IMR-90 (cell line): ENCODE measurements around the gene KRT86. TPM values are rescaled to one million over a fixed set of nuclear protein-coding genes. Genes with fewer than 3 reads are reported as not detected.

Experiments
- ATAC-seq: fragments of 200-7000 bp; cut with Tn5 transposase; 2 replicates; pipeline ENCODE4 v1.9.1; 2020; ENCODE audit warnings: low read depth, mild to moderate bottlenecking, moderate library complexity
- BruUV-seq: library from RNA; stranded (reverse); fragments of 400-500 nt; replicated peaks from 2 replicates; lab custom pipeline; 2021; lab: Mats Ljungman, UMichigan
- CTCF ChIA-PET: fragments of 300-600 bp; formaldehyde crosslinking; extraction: SDS; loops from one replicate; lab custom pipeline; 2021; ENCODE audit warnings: antibody characterized with exemption; lab: Yijun Ruan, JAX
- POLR2A ChIA-PET: fragments of 300-600 bp; sonication (Branson Sonifier 250); formaldehyde crosslinking; loops from one replicate; lab custom pipeline; 2022; ENCODE audit warnings: antibody characterized with exemption; ENCODE audit not compliant: unreplicated experiment; lab: Charles Lee
- DNase-seq: peaks from one replicate; pipeline ENCODE4 v3.0.0; 2013
- H2AFZ ChIP-seq: replicated peaks from 2 replicates; pipeline ENCODE3; 2013; ENCODE audit warnings: low read length, mild to moderate bottlenecking; ENCODE audit not compliant: poor library complexity
- H2AK5ac ChIP-seq: 2 replicates; pipeline ENCODE4 v1.6.1; 2013; ENCODE audit warnings: low read depth, low read length, inconsistent platforms
- H2AK9ac ChIP-seq: replicated peaks from 2 replicates; pipeline ENCODE3; 2013; ENCODE audit warnings: mild to moderate bottlenecking, low read depth, low read length, moderate library complexity; ENCODE audit not compliant: poor library complexity
- H2BK120ac ChIP-seq: 2 replicates; pipeline ENCODE4 v1.6.1; 2013; ENCODE audit warnings: low read depth, low read length, inconsistent platforms
- H2BK15ac ChIP-seq: 3 replicates; pipeline ENCODE4 v1.6.1; 2013; ENCODE audit warnings: low read depth, low read length, inconsistent platforms
- H2BK20ac ChIP-seq: 2 replicates; pipeline ENCODE4 v1.6.1; 2013; ENCODE audit warnings: low read depth, mild to moderate bottlenecking, inconsistent platforms, low read length, moderate library complexity
- H2BK5ac ChIP-seq: 2 replicates; pipeline ENCODE4 v1.6.1; 2013; ENCODE audit warnings: mild to moderate bottlenecking, low read depth, low read length, inconsistent platforms; ENCODE audit not compliant: poor library complexity, severe bottlenecking
- H3K14ac ChIP-seq: replicated peaks from 2 replicates; pipeline ENCODE4 v1.6.1; 2013; ENCODE audit warnings: low read depth, low read length, inconsistent platforms
- H3K18ac ChIP-seq: 2 replicates; pipeline ENCODE4 v1.6.1; 2013; ENCODE audit warnings: low read depth, low read length, control low read depth
- H3K23ac ChIP-seq: 2 replicates; pipeline ENCODE4 v1.6.1; 2013; ENCODE audit warnings: low read depth, low read length, inconsistent platforms
- H3K27ac ChIP-seq: 2 replicates; pipeline ENCODE4 v1.5.1; 2013; ENCODE audit warnings: mild to moderate bottlenecking, control low read depth, low read length; ENCODE audit not compliant: insufficient read depth
- H3K27me3 ChIP-seq: 2 replicates; pipeline ENCODE4 v1.6.1; 2013; ENCODE audit warnings: low read length; ENCODE audit not compliant: control insufficient read depth, insufficient read depth
- H3K36me3 ChIP-seq: 2 replicates; pipeline ENCODE4 v1.6.1; 2013; ENCODE audit warnings: low read length, mixed read lengths; ENCODE audit not compliant: control insufficient read depth, insufficient read depth
- H3K4ac ChIP-seq: 2 replicates; pipeline ENCODE4 v1.6.1; 2013; ENCODE audit warnings: low read depth, low read length, inconsistent platforms
- H3K4me1 ChIP-seq: 2 replicates; pipeline ENCODE4 v1.6.1; 2013; ENCODE audit warnings: low read length, mixed read lengths; ENCODE audit not compliant: control insufficient read depth, insufficient read depth
- H3K4me2 ChIP-seq: 2 replicates; pipeline ENCODE4 v1.6.1; 2013; ENCODE audit warnings: low read depth, mild to moderate bottlenecking, control low read depth, low read length, moderate library complexity
- H3K4me3 ChIP-seq: 2 replicates; pipeline ENCODE4 v1.5.1; 2013; ENCODE audit warnings: low read depth, mild to moderate bottlenecking, control low read depth, low read length, moderate library complexity; ENCODE audit not compliant: insufficient read depth
- H3K56ac ChIP-seq: 2 replicates; pipeline ENCODE4 v1.6.1; 2013; ENCODE audit warnings: low read length, inconsistent platforms; ENCODE audit not compliant: insufficient read depth; ENCODE audit errors: extremely low read depth
- H3K79me1 ChIP-seq, 2 experiments: 2 replicates each; pipeline ENCODE4 v1.6.1; 2013; ENCODE audit warnings: low read length in 2 of 2, inconsistent platforms in 1 of 2, low read depth in 1 of 2
- H3K9ac ChIP-seq: 2 replicates; pipeline ENCODE4 v1.6.1; 2013; ENCODE audit warnings: low read depth, low read length, control low read depth
- H3K9me1 ChIP-seq: 2 replicates; pipeline ENCODE4 v1.6.1; 2013; ENCODE audit warnings: low read length, inconsistent platforms; ENCODE audit not compliant: insufficient read depth
- H3K9me3 ChIP-seq: 2 replicates; pipeline ENCODE4 v1.6.1; 2013; ENCODE audit warnings: low read length; ENCODE audit not compliant: control insufficient read depth, insufficient read depth
- H4K20me1 ChIP-seq: 2 replicates; pipeline ENCODE4 v1.6.1; 2013; ENCODE audit warnings: low read length, inconsistent platforms; ENCODE audit not compliant: insufficient read depth
- H4K5ac ChIP-seq: 2 replicates; pipeline ENCODE4 v1.6.1; 2013; ENCODE audit warnings: mild to moderate bottlenecking, low read depth, low read length, control low read depth
- H4K8ac ChIP-seq, 2 experiments: 2 replicates each; pipeline ENCODE4 v1.6.1; 2013; ENCODE audit warnings: low read depth in 2 of 2, low read length in 2 of 2, control low read depth in 1 of 2, inconsistent platforms in 1 of 2
- H4K91ac ChIP-seq: 2 replicates; pipeline ENCODE4 v1.6.1; 2013; ENCODE audit warnings: low read depth, low read length, inconsistent platforms; ENCODE audit not compliant: insufficient read depth
- MAFK ChIP-seq: IDR thresholded peaks from 2 replicates; pipeline ENCODE4 v1.6.1; 2012; ENCODE audit warnings: low read depth, low read length, improper control_type of control experiment
- RFX5 ChIP-seq: IDR thresholded peaks from 2 replicates; pipeline ENCODE4 v1.8.0; 2012; ENCODE audit warnings: low read depth, mild to moderate bottlenecking, low read length, moderate library complexity
- WGBS, 2 experiments: methylation state at CpG; one replicate each; pipeline versions ENCODE4 v1.1.5 to v1.1.7; 2013; ENCODE audit warnings: missing lambda C conversion rate in 2 of 2; ENCODE audit not compliant: insufficient read length in 1 of 2; ENCODE audit errors: extremely low coverage in 2 of 2; 5-methylcytosine and 5-hydroxymethylcytosine counted together
- dilution Hi-C: fragments of 300-500 bp; cut with HindIII; formaldehyde crosslinking; loops from one replicate; pipeline ENCODE4 v1.14.3; 2018; ENCODE audit warnings: low sequenced_read_pairs; ENCODE audit not compliant: unreplicated experiment
- in situ Hi-C: fragments of 300-500 bp; cut with MboI; formaldehyde crosslinking; loops from 3 replicates; pipeline ENCODE4 v1.14.3; 2019; ENCODE audit warnings: low sequenced_read_pairs, inconsistent platforms, mixed read lengths
- intact Hi-C: fragments of 100-400 bp; cut with micrococcal nuclease; formaldehyde crosslinking; loops from 2 replicates; pipeline ENCODE4 v1.10.0; 2022
- polyA plus RNA-seq, 3 experiments: library from polyadenylated mRNA; depleted of rRNA; stranded (reverse); fragments of >200 nt; gene quantifications; 2 replicates each; pipeline ENCODE4 v1.2.3, GENCODE V29; 2012; ENCODE audit warnings: low replicate concordance in 1 of 3
- total RNA-seq: library from RNA; depleted of rRNA; stranded (reverse); fragments of >200 nt; gene quantifications from 2 replicates; pipeline ENCODE4 v1.2.3, GENCODE V29; 2012

KRT86 gene
- total and polyA plus RNA-seq, 2 of the 4 experiments (the other 2 are of a cell fraction) = not detected

DNA sequence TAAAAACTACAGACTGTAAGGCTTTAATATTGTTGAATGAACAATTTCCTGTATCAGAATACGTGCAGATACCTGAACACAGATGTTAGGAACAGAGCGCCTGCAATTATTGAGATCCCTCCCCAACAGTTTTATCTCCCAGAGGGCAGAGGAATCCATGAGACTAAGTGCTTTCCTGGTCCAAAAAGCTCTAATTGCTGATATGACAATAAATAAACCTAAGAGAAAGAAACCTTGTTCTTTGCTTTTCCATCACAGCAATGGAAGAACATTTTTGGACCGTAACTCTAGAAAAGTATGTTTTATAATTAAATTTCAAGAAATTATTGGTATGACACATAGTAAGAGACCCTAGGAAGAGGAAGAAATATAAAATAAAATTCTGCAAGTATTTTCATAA lies 59.7 kb downstream of the KRT86 start:
- dilution Hi-C loops (no loop called here), intact Hi-C loops (no loop called here), in situ Hi-C loops (no loop called here)
- no peak overlapping the region for H3K18ac ChIP-seq
- no peak overlapping the region for H2BK15ac ChIP-seq
- H4K20me1 ChIP-seq = no peaks in the 10 kb centered on the region
- H3K56ac ChIP-seq = no peak overlapping the region
- no peak overlapping the region for H2AK9ac ChIP-seq
- H2AK5ac ChIP-seq = no peak overlapping the region
- H3K4ac ChIP-seq = no peak overlapping the region
- H3K4me1 ChIP-seq = no peaks in the 10 kb centered on the region
- no peak for TF ChIP-seq RFX5
- TF ChIP-seq MAFK = peak; percentile 83
- peaks cover 5% of the 10 kb centered on the region; the same call in 1 of the 2 replicates for H3K9me3 ChIP-seq
- H3K9ac ChIP-seq = no peak overlapping the region
- H2AFZ ChIP-seq = no peak overlapping the region
- H2BK5ac ChIP-seq = no peak overlapping the region
- no peaks in the 10 kb centered on the region for H3K79me1 ChIP-seq
- H3K4me3 ChIP-seq = no peak overlapping the region
- DNase-seq (no peak), ATAC-seq (no peak)
- no peak overlapping the region for H3K27ac ChIP-seq
- H3K36me3 ChIP-seq = no peaks in the 10 kb centered on the region
- no peak overlapping the region for H4K8ac ChIP-seq
- no peak overlapping the region for H3K23ac ChIP-seq
- ChIA-PET POLR2A (no interaction called here), CTCF (interaction anchor here (0.6 to 0.7 kb wide), 2 partner anchors 55 to 479 kb away, joined by 3 to 4 read pairs; no protein-coding TSS in a partner anchor)
- no peak overlapping the region for H2BK120ac ChIP-seq
- H3K14ac ChIP-seq = no peak overlapping the region
- no peaks in the 10 kb centered on the region for H3K9me1 ChIP-seq
- BruUV-seq = no TSS peak
- no peak overlapping the region for H3K4me2 ChIP-seq
- no peak overlapping the region for H4K5ac ChIP-seq
- H3K27me3 ChIP-seq = peaks cover 46% of the 10 kb centered on the region
- no peak overlapping the region for H2BK20ac ChIP-seq
- WGBS, 2 experiments = no CpG with 5 or more reads among the region's 3 CpGs
- H4K91ac ChIP-seq = no peak overlapping the region
